HG02759 (cell line): Measurements from ENCODE around the gene HM13.
"Not testable (repeated sequence)": the region's sequence is repeated elsewhere in the genome, so short reads cannot be mapped to it uniquely, and the experiment has no call there.

ENCODE experiments used
- ATAC-seq: cut with Tn5 transposase; IDR thresholded peaks from one replicate; pipeline ENCODE4 v1.9.1; 2021; ENCODE audit warnings: mild to moderate bottlenecking, moderate library complexity; ENCODE audit not compliant: unreplicated experiment

HM13 gene

GRCh38 chr20:31514154-31515071 lies at the start of gene HM13:
Gene HM13, plus strand, starts transcription at chr20:31514442. Its CDS starts 110 bp downstream, at chr20:31514552.
- ATAC-seq = peak; percentile 92

GRCh38 chr20:31470946-31471345 lies 43.3 kb upstream of the HM13 start:
- not testable (repeated sequence) for ATAC-seq

GRCh38 chr20:31472395-31473330 lies 41.6 kb upstream of the HM13 start:
- no peak for ATAC-seq

GRCh38 chr20:31473331-31474096 lies 40.7 kb upstream of the HM13 start:
- ATAC-seq = peak; percentile 22

- peak; percentile 73 for ATAC-seq
Measured at GRCh38 chr20:31474097-31474436, 40.2 kb upstream of the HM13 start.

GRCh38 chr20:31474758-31475427 lies 39.3 kb upstream of the HM13 start, which contains the start of the genes DEFB124 and REM1:
Gene DEFB124, minus strand, starts transcription at chr20:31475127. Its CDS starts 2,114 bp downstream, at chr20:31473013.
Gene REM1, plus strand, starts transcription at chr20:31475288. Its CDS starts 1,158 bp downstream, at chr20:31476446.
- no peak for ATAC-seq

- no peak for ATAC-seq
Measured at GRCh38 chr20:31475472-31476293, 38.6 kb upstream of the HM13 start.

GRCh38 chr20:31476294-31476585 lies 38.0 kb upstream of the HM13 start:
- ATAC-seq = no peak

GRCh38 chr20:31476643-31477215 lies 37.5 kb upstream of the HM13 start:
- ATAC-seq = no peak

GRCh38 chr20:31484001-31484400 lies 30.2 kb upstream of the HM13 start:
- no peak for ATAC-seq

- no peak for ATAC-seq
Measured at GRCh38 chr20:31485450-31486339, 28.5 kb upstream of the HM13 start.

GRCh38 chr20:31488115-31488514 lies 26.1 kb upstream of the HM13 start:
- no peak for ATAC-seq

GRCh38 chr20:31489152-31489551 lies 25.1 kb upstream of the HM13 start:
- ATAC-seq = no peak

- ATAC-seq = no peak
Measured at GRCh38 chr20:31490752-31491151, 23.5 kb upstream of the HM13 start.

- no peak for ATAC-seq
Measured at GRCh38 chr20:31494131-31494530, 20.1 kb upstream of the HM13 start.

GRCh38 chr20:31496761-31497295 lies 17.4 kb upstream of the HM13 start:
- ATAC-seq = no peak

GRCh38 chr20:31497838-31498540 lies 16.3 kb upstream of the HM13 start:
- no peak for ATAC-seq
